Measurements from ENCODE around the gene AGAP1.

DNA sequence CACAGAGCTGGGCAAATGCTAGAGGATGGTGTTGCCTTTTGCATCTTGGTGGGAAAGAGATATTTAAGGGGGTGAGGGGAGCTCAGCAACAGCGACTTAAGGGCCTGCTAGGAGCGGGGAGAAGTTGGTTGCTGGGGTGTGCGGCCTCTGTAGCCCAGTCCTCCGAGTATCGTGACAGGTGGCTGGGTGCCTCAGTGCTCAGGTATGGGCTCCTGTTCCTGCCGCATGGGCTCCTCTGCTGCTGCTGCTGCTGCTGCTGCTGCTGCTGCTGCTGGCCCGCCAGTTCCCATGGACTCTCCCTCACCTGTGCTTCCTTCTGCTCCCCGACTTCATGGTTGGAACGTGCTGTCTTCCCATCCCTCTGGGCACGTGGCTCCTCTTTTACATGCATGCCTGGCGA is 22.0 kb downstream of the AGAP1 start:
- no peak for TF ChIP-seq POLR2A (IDR thresholded peaks at IDR 0.05)
- TF ChIP-seq CTCF (IDR thresholded peaks at IDR 0.05), result no peak
